ENCODE data around the gene RAMP3. TPM values are rescaled to one million over a fixed set of nuclear protein-coding genes. Genes with fewer than 3 reads are reported as not detected.

Gene RAMP3
- total RNA-seq, 2 donors from 2014 or later: 35.8 to 43.5 TPM

DNA sequence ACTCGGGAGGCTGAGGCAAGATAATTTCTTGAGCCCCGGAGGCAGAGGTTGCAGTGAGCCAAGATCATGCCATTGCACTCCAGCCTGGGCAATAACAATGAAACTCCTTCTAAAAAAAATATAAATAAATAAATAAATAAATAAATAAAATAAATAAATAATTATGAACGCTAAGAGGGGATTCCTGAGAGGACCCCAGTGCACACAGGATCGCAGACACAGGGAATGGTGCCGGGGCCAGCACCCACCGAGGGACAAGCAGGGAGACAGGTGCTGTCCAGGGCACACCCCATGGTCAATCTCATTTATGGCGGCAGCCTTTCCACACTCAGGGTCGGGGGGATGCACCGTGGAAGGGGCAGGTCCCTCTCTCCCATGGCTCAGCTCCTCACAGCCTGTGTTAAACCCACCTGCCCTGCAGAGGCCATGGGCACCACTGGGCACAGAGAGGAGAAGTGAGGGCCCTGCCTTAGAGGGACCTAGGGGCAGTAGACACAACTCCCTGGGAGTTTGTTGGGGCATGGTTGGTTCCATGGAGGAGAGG lies 2.2 kb upstream of the RAMP3 start:
- Histone ChIP-seq H3K27ac (no peak overlapping the region), H3K27me3 (replicated peaks; ENCODE audit: insufficient read depth) (peaks cover 10% of the 10 kb centered on the region), H3K9me3 (no peaks in the 10 kb centered on the region), H3K4me3 (no peak overlapping the region), H3K4me1 (replicated peaks) (no peaks in the 10 kb centered on the region), H3K36me3 (no peaks in the 10 kb centered on the region)
- no peak for DNase-seq (ENCODE audit: low spot score)
- TF ChIP-seq POLR2AphosphoS5 (IDR thresholded peaks at IDR 0.05) (no peak), POLR2A (IDR thresholded peaks at IDR 0.05) (no peak)
- TF ChIP-seq, protein P1, sequence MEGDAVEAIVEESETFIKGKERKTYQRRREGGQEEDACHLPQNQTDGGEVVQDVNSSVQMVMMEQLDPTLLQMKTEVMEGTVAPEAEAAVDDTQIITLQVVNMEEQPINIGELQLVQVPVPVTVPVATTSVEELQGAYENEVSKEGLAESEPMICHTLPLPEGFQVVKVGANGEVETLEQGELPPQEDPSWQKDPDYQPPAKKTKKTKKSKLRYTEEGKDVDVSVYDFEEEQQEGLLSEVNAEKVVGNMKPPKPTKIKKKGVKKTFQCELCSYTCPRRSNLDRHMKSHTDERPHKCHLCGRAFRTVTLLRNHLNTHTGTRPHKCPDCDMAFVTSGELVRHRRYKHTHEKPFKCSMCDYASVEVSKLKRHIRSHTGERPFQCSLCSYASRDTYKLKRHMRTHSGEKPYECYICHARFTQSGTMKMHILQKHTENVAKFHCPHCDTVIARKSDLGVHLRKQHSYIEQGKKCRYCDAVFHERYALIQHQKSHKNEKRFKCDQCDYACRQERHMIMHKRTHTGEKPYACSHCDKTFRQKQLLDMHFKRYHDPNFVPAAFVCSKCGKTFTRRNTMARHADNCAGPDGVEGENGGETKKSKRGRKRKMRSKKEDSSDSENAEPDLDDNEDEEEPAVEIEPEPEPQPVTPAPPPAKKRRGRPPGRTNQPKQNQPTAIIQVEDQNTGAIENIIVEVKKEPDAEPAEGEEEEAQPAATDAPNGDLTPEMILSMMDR (IDR thresholded peaks at IDR 0.05): no peak
- WGBS: 93% methylated on average over 9 of the region's 9 CpGs
- intact Hi-C loops (cut with DNase I): loop anchor here (2.0 to 10.0 kb wide), 2 partner anchors 105 to 699 kb away; no protein-coding TSS in a partner anchor

DNA sequence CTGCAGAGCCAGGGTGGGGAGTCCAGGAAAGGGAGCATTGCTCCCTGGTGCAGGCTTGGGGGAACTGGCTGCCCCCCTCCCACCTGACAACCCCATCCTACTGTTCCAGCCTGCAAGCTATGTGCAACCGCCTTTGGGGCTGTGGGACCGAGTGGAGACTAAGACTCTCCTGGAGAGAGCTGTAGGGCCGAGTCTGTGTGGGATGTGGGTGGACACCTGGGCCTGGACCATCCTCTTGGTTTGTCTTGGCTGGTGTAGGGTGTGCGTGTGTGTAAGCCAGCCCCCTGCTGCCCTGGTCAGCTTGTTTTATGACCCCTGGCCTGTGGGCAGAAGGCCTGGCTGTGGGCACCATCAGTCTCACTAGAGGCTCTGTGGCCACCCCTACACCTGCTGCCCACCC lies 1.6 kb upstream of the RAMP3 start:
- peaks cover 10% of the 10 kb centered on the region for H3K27me3 ChIP-seq (replicated peaks; ENCODE audit: insufficient read depth)
- TF ChIP-seq POLR2AphosphoS5 (IDR thresholded peaks at IDR 0.05): no peak
- TF ChIP-seq, protein P1 (IDR thresholded peaks at IDR 0.05): no peak
- no peak for TF ChIP-seq POLR2A (IDR thresholded peaks at IDR 0.05)
- intact Hi-C loops (cut with DNase I): loop anchor here (2.0 to 10.0 kb wide), 2 partner anchors 105 to 699 kb away; no protein-coding TSS in a partner anchor
- no peaks in the 10 kb centered on the region for H3K36me3 ChIP-seq
- no peak for DNase-seq (ENCODE audit: low spot score)
- no peak overlapping the region for H3K4me3 ChIP-seq
- no peaks in the 10 kb centered on the region for H3K9me3 ChIP-seq
- H3K27ac ChIP-seq: no peak overlapping the region
- 94% methylated on average over 4 of the region's 4 CpGs for WGBS
- no peaks in the 10 kb centered on the region for H3K4me1 ChIP-seq (replicated peaks)

DNA sequence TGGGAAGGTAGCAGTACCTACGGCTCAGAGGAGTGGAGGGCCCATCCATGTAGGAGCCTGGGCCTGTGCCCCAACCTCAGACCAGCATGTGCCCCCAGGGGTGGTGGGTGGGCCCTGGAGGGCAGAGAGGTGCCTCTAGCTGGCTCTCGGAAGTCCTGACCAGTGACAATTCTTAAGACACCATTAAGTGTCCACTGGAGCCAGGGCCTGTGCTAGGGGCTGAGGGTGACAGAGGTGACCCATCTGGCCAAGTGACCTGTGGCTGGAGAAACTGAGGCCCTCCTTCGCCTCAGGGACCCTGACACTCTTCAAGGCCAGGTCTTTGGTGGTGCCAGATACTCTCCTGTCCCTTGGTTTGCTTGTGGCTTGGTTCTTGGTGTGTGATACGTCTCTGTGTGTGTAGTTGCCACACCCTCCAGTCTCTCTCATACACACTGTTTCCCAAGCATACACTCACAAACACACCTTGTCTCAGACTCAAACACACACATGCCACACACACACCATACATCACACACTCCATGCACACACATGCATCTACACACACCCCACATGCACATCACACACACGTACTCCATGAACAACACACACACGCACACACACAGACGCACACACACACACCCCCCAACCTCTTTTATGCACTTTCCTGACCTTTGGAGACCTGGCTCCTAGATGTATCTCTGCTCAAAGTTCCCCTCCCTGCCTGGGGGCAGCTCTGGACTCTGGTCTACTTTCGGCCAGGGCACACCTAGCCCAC lies 897 bp upstream of the RAMP3 start:
- Histone ChIP-seq H3K27me3 (replicated peaks; ENCODE audit: insufficient read depth) (peaks cover 10% of the 10 kb centered on the region), H3K4me3 (no peak overlapping the region), H3K27ac (no peak overlapping the region), H3K36me3 (no peaks in the 10 kb centered on the region), H3K9me3 (no peaks in the 10 kb centered on the region), H3K4me1 (replicated peaks) (no peaks in the 10 kb centered on the region)
- TF ChIP-seq, protein P1 (IDR thresholded peaks at IDR 0.05): no peak
- TF ChIP-seq POLR2A (IDR thresholded peaks at IDR 0.05) (no peak), POLR2AphosphoS5 (IDR thresholded peaks at IDR 0.05) (no peak)
- 85% methylated on average over 8 of the region's 8 CpGs for WGBS
- DNase-seq (ENCODE audit: low spot score): no peak
- intact Hi-C loops (cut with DNase I): loop anchor here (10.0 kb wide), 1 partner anchor 698 kb away; no protein-coding TSS in a partner anchor

DNA sequence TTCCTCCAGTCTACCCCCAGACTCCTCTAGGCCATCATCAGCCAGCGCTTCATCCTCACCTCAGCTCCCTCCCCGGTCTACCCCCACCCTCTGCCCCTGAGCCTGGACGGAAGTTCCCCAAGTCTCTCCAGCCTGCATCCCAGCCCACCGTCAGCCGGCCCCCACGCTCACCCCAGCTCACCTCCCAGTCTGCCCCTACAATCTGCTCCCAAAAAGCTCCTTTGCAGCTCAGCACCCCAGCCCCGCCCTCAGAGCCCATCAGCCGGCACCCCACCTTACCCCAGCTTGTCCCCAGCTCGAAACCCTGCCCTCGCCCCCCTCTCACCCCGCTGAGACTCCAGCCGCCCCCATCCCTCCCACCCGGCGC lies 322 bp upstream of the RAMP3 start:
- 21% methylated on average over 10 of the region's 14 CpGs for WGBS
- H3K4me1 ChIP-seq (replicated peaks): no peaks in the 10 kb centered on the region
- H3K9me3 ChIP-seq: no peaks in the 10 kb centered on the region
- intact Hi-C loops (cut with DNase I): loop anchor here (10.0 kb wide), 1 partner anchor 698 kb away; no protein-coding TSS in a partner anchor
- TF ChIP-seq POLR2A (IDR thresholded peaks at IDR 0.05) (no peak), POLR2AphosphoS5 (IDR thresholded peaks at IDR 0.05) (no peak)
- TF ChIP-seq, protein P1 (IDR thresholded peaks at IDR 0.05): no peak
- H3K4me3 ChIP-seq: peak overlapping the region in 1 of 2 donors; percentile 19
- peaks cover 10% of the 10 kb centered on the region for H3K27me3 ChIP-seq (replicated peaks; ENCODE audit: insufficient read depth)
- DNase-seq (ENCODE audit: low spot score): no peak
- no peaks in the 10 kb centered on the region for H3K36me3 ChIP-seq
- H3K27ac ChIP-seq: no peak overlapping the region

All from prostate gland (tissue), 2 donors.